Myocyte (in vitro differentiated cells): ENCODE results near the gene SMIM22. TPM values are rescaled to one million over a fixed set of nuclear protein-coding genes. Genes with fewer than 3 reads are reported as not detected.

ENCODE experiments used
- DNase-seq: peaks from one replicate; pipeline ENCODE4 v3.0.0-alpha.2; 2012; ENCODE audit warnings: low read depth
- total RNA-seq: library from RNA; depleted of rRNA; stranded (reverse); fragments of >200 nt; gene quantifications from 2 replicates; pipeline ENCODE4 v1.2.3, GENCODE V29; 2014

Gene SMIM22
- total RNA-seq, 1 donor from 2014 or later, result not detected

GRCh38 chr16:4795828-4796572 is 831 bp downstream of the SMIM22 start:
- DNase-seq, result no peak

GRCh38 chr16:4796982-4797804 is 2.0 kb downstream of the SMIM22 start:
- DNase-seq, result no peak

- DNase-seq, result no peak
These were observed 2.7 kb downstream of the SMIM22 start for GRCh38 chr16:4797805-4798252.

- no peak for DNase-seq
These were observed 3.3 kb downstream of the SMIM22 start for GRCh38 chr16:4798456-4798855.

- DNase-seq, result no peak
These were observed 4.1 kb downstream of the SMIM22 start for GRCh38 chr16:4799171-4799855.

GRCh38 chr16:4800290-4801041 is 5.3 kb downstream of the SMIM22 start:
- peak; percentile 66 for DNase-seq

GRCh38 chr16:4801051-4801961 is 6.1 kb downstream of the SMIM22 start:
- no peak for DNase-seq

- DNase-seq, result peak; percentile 32
These were observed 6.9 kb downstream of the SMIM22 start, which contains the start of gene ROGDI for GRCh38 chr16:4801962-4802658. ROGDI (minus strand) TSS chr16:4802633; CDS start chr16:4802571, 62 bp downstream.

GRCh38 chr16:4802659-4803287 is 7.6 kb downstream of the SMIM22 start:
- peak; percentile 94 for DNase-seq

- no peak for DNase-seq
These were observed 8.3 kb downstream of the SMIM22 start for GRCh38 chr16:4803401-4803844.

- DNase-seq, result no peak
These were observed 9.0 kb downstream of the SMIM22 start for GRCh38 chr16:4803898-4804762.

GRCh38 chr16:4805231-4805630 is 10.1 kb downstream of the SMIM22 start:
- DNase-seq, result no peak

GRCh38 chr16:4806280-4806679 is 11.1 kb downstream of the SMIM22 start:
- DNase-seq, result no peak

GRCh38 chr16:4811242-4811641 is 16.1 kb downstream of the SMIM22 start:
- DNase-seq, result no peak

- no peak for DNase-seq
These were observed 16.6 kb downstream of the SMIM22 start for GRCh38 chr16:4811773-4812172.

- DNase-seq, result no peak
These were observed 18.3 kb downstream of the SMIM22 start for GRCh38 chr16:4813251-4814003.

GRCh38 chr16:4814046-4814445 is 18.9 kb downstream of the SMIM22 start:
- DNase-seq, result no peak
